ENCODE results near the gene OTOS.

The OTOS gene

GRCh38 chr2:240168041-240168440 lies 27.6 kb upstream of the OTOS start:
- in situ Hi-C loops (cut with MboI; ENCODE audit: low sequenced_read_pairs) = no loop called here

GRCh38 chr2:240167588-240167880 lies 27.1 kb upstream of the OTOS start:
- in situ Hi-C loops (cut with MboI; ENCODE audit: low sequenced_read_pairs) = no loop called here

GRCh38 chr2:240166761-240167587 lies 26.5 kb upstream of the OTOS start:
- in situ Hi-C loops (cut with MboI; ENCODE audit: low sequenced_read_pairs) = no loop called here

- in situ Hi-C loops (cut with MboI; ENCODE audit: low sequenced_read_pairs) = no loop called here
Measured at GRCh38 chr2:240166191-240166590, 25.7 kb upstream of the OTOS start.

- in situ Hi-C loops (cut with MboI; ENCODE audit: low sequenced_read_pairs) = no loop called here
Measured at GRCh38 chr2:240165661-240166060, 25.2 kb upstream of the OTOS start.

- in situ Hi-C loops (cut with MboI; ENCODE audit: low sequenced_read_pairs) = no loop called here
Measured at GRCh38 chr2:240165034-240165433, 24.6 kb upstream of the OTOS start.

- in situ Hi-C loops (cut with MboI; ENCODE audit: low sequenced_read_pairs) = no loop called here
Measured at GRCh38 chr2:240164586-240164985, 24.1 kb upstream of the OTOS start.

GRCh38 chr2:240163844-240164574 lies 23.6 kb upstream of the OTOS start:
- in situ Hi-C loops (cut with MboI; ENCODE audit: low sequenced_read_pairs) = no loop called here

GRCh38 chr2:240162939-240163714 lies 22.7 kb upstream of the OTOS start:
- in situ Hi-C loops (cut with MboI; ENCODE audit: low sequenced_read_pairs) = no loop called here

GRCh38 chr2:240162531-240162930 lies 22.1 kb upstream of the OTOS start:
- in situ Hi-C loops (cut with MboI; ENCODE audit: low sequenced_read_pairs) = no loop called here

- in situ Hi-C loops (cut with MboI; ENCODE audit: low sequenced_read_pairs) = no loop called here
Measured at GRCh38 chr2:240162032-240162431, 21.6 kb upstream of the OTOS start.

GRCh38 chr2:240161087-240161750 lies 20.8 kb upstream of the OTOS start:
- in situ Hi-C loops (cut with MboI; ENCODE audit: low sequenced_read_pairs) = no loop called here

GRCh38 chr2:240160291-240161086 lies 20.0 kb upstream of the OTOS start:
- in situ Hi-C loops (cut with MboI; ENCODE audit: low sequenced_read_pairs) = no loop called here

- in situ Hi-C loops (cut with MboI; ENCODE audit: low sequenced_read_pairs) = no loop called here
Measured at GRCh38 chr2:240159251-240159839, 18.9 kb upstream of the OTOS start.

- in situ Hi-C loops (cut with MboI; ENCODE audit: low sequenced_read_pairs) = no loop called here
Measured at GRCh38 chr2:240157147-240157470, 16.7 kb upstream of the OTOS start.

GRCh38 chr2:240156435-240157146 lies 16.1 kb upstream of the OTOS start:
- in situ Hi-C loops (cut with MboI; ENCODE audit: low sequenced_read_pairs) = no loop called here

GRCh38 chr2:240155745-240156390 lies 15.4 kb upstream of the OTOS start:
- in situ Hi-C loops (cut with MboI; ENCODE audit: low sequenced_read_pairs) = no loop called here

- in situ Hi-C loops (cut with MboI; ENCODE audit: low sequenced_read_pairs) = no loop called here
Measured at GRCh38 chr2:240155048-240155744, 14.7 kb upstream of the OTOS start.

Measured in hTERT RPE-1 (cell line).